Stimulated activated CD8-positive, alpha-beta memory T cell treated with anti-CD3 and anti-CD28 coated beads, Interleukin-7, amount 100 ng/mL, for 24 hours (primary cell): Measurements from ENCODE around the gene ALPP.
"Not testable (repeated sequence)": the region's sequence is repeated elsewhere in the genome, so short reads cannot be mapped to it uniquely, and the experiment has no call there.

Experiments
- DNase-seq: peaks from one replicate; pipeline ENCODE4 v3.0.0-alpha.2; 2020; ENCODE audit warnings: low read depth

Gene ALPP

DNA sequence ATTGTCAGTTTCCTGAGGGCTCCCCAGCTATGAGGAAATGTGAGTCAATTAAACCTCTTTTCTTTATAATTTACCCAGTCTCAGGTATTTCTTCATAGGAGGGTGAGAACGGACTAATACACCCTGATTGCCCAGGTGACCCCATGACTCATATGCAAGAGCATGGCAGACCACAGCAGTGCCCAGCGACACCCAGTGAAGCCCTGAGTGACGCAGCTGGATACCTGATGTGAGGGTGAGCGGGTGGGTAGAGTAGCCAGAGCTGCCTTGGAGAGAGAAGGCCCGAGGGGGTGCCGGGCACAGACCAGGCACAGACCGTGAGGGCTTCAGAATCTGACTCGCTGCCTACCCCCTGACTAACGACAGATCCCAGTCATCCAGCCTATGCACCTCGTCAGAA lies 43.5 kb downstream of the ALPP start:
- no peak for DNase-seq

DNA sequence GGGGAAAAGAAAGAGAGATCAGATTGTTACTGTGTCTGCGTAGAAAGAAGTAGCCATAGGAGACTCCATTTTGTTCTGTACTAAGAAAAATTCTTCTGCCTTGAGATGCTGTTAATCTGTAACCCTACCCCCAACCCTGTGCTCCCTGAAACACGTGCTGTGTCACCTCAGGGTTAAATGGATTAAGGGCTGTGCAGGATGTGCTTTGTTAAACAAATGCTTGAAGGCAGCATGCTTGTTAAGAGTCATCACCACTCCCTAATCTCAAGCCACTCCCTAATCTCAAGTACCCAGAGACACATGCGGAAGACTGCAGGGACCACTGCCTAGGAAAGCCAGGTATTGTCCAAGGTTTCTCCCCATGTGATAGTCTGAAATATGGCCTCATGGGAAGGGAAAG lies 44.4 kb downstream of the ALPP start:
- not testable (repeated sequence) for DNase-seq

GRCh38 chr2:232423407-232423806 lies 44.9 kb downstream of the ALPP start:
- not testable (repeated sequence) for DNase-seq

- no peak for DNase-seq
These were observed 53.4 kb downstream of the ALPP start for GRCh38 chr2:232431705-232432590.
